ENCODE data around the gene CAGE1.

Gene CAGE1

DNA sequence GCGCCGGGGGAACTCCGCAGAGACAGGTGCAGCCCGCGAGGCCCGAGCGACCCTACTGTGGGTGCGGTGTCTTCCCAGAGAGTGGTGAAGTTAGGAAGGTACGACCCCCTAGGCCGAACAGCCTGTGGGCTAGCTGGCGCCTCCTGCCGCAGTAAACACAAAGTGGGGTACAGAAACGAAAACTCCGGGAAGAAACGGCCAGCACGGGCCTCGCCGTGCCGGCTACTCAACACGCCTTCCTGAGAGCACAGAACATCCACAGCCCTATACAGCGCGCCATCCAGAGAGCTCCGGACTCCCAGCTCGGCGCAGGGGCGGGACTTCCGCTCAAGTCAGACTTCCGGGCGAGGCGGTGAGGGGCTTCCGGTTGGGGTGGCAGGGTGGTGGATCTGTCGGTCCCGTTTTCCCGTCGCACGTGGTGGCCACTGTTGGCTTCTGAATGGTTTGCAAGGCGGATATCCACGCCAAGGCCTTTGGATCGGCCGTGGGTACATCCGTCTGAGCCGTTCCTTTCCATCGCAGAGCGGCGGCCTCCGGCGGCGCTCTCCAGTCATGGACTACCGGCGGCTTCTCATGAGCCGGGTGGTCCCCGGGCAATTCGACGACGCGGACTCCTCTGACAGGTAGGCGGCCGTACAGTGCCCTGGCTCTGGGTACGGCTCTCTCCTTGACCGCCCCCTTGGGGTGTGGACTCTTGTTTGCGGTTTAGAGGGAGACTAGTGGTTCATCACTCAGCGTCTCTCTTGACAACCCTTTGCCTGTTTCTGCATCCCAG, at the start of gene CAGE1, which contains the start of gene RIOK1:
CAGE1 (minus strand) TSS at position 292 of the 775 bp plus-strand sequence. CDS start 2,569 bp downstream, outside the sequence.
RIOK1 (plus strand) TSS at position 358 of the 775 bp plus-strand sequence; CDS start at position 553, 195 bp downstream.
- H3K36me3 ChIP-seq: peaks cover 16% of the 10 kb centered on the region
- H3K4me1 ChIP-seq: peaks cover 33% of the 10 kb centered on the region
- no peaks in the 10 kb centered on the region for H3K27me3 ChIP-seq
- no peak for TF ChIP-seq Cebpa-rat (IDR thresholded peaks at IDR 0.05)
- H3K9ac ChIP-seq: peak within 1 kb of the TSS; percentile 79
- peak within 1 kb of the TSS; percentile 82 for H3K27ac ChIP-seq
- peaks cover 32% of the 10 kb centered on the region for H4K20me1 ChIP-seq
- H3K9me3 ChIP-seq: no peaks in the 10 kb centered on the region
- peak within 1 kb of the TSS; percentile 87 for H3K4me2 ChIP-seq
- H3K4me3 ChIP-seq: peak within 1 kb of the TSS; percentile 77

GRCh38 chr6:7439228-7439627, 49.7 kb upstream of the CAGE1 start:
- no peak for TF ChIP-seq Cebpa-rat (IDR thresholded peaks at IDR 0.05)
- Histone ChIP-seq H3K4me1 (peaks cover 32% of the 10 kb centered on the region), H4K20me1 (no peaks in the 10 kb centered on the region), H3K4me3 (no peak overlapping the region), H3K9ac (no peak overlapping the region), H3K4me2 (peak overlapping the region; percentile 72), H3K27me3 (no peaks in the 10 kb centered on the region), H3K27ac (peak overlapping the region; percentile 61), H3K36me3 (no peaks in the 10 kb centered on the region), H3K9me3 (peaks cover 28% of the 10 kb centered on the region)

DNA sequence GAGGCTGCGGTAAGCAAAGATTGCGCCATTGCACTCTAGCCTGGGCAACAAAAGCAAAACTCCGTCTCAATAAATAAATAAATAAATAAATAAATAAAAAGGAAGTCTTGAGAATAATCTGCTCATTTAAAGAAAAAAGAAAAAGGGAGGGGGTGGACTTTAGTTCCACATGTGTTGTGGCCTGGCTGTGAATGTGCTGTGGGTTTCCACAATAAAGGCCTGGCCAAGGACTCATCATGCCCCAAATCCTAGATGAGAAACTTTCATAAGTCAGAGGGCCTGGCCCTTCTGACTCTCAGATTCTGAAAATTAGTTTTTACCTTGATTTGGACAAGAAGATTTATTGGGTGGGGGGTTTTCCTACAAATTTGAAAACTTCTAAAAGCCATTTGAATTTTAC, 48.5 kb upstream of the CAGE1 start:
- no peak overlapping the region; the same call in 1 of the 2 replicates for H3K27ac ChIP-seq
- H3K4me3 ChIP-seq: no peak overlapping the region
- H3K27me3 ChIP-seq: no peaks in the 10 kb centered on the region
- TF ChIP-seq Cebpa-rat (IDR thresholded peaks at IDR 0.05): no peak
- peak overlapping the region; percentile 72 for H3K4me2 ChIP-seq
- no peak overlapping the region for H3K9ac ChIP-seq
- H3K9me3 ChIP-seq: peaks cover 28% of the 10 kb centered on the region
- H3K4me1 ChIP-seq: peaks cover 32% of the 10 kb centered on the region
- H3K36me3 ChIP-seq: no peaks in the 10 kb centered on the region
- no peaks in the 10 kb centered on the region for H4K20me1 ChIP-seq

DNA sequence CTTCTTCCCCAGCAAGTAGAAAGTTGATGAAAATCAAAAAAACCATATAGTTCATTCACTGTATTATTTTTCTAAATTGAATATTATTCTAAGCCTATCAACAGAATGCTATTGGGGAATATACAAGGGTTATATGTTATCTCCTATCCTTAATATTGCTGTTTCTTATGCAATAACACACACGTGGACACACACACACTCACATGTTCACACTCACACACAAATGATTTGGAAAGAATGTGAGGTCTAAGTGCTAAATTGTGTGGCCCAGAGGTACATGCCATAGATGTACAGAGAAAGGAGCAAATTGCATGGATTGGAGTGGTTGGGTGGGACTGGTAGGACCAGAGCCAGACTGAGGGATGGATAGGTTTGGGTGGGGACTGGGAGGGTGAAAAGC, 45.1 kb upstream of the CAGE1 start:
- H3K36me3 ChIP-seq: no peaks in the 10 kb centered on the region
- no peak overlapping the region for H3K4me2 ChIP-seq
- H3K9ac ChIP-seq: no peak overlapping the region
- TF ChIP-seq Cebpa-rat (IDR thresholded peaks at IDR 0.05): no peak
- H3K27ac ChIP-seq: no peak overlapping the region
- no peaks in the 10 kb centered on the region for H3K27me3 ChIP-seq
- peaks cover 16% of the 10 kb centered on the region; the same call in 1 of the 2 replicates for H3K9me3 ChIP-seq
- no peaks in the 10 kb centered on the region for H4K20me1 ChIP-seq
- H3K4me1 ChIP-seq: peaks cover 18% of the 10 kb centered on the region
- no peak overlapping the region for H3K4me3 ChIP-seq

- no peak overlapping the region for H3K9ac ChIP-seq
- no peaks in the 10 kb centered on the region for H4K20me1 ChIP-seq
- H3K27me3 ChIP-seq: no peaks in the 10 kb centered on the region
- no peak for TF ChIP-seq Cebpa-rat (IDR thresholded peaks at IDR 0.05)
- no peak overlapping the region for H3K27ac ChIP-seq
- peaks cover 3% of the 10 kb centered on the region for H3K4me1 ChIP-seq
- no peaks in the 10 kb centered on the region for H3K36me3 ChIP-seq
- H3K4me3 ChIP-seq: no peak overlapping the region
- H3K4me2 ChIP-seq: no peak overlapping the region
- H3K9me3 ChIP-seq: peaks cover 16% of the 10 kb centered on the region; the same call in 1 of the 2 replicates
Measured at GRCh38 chr6:7433121-7433617, 43.6 kb upstream of the CAGE1 start.

- Histone ChIP-seq H3K27ac (no peak overlapping the region), H3K4me3 (no peak overlapping the region), H3K4me1 (no peaks in the 10 kb centered on the region), H3K4me2 (no peak overlapping the region), H3K9ac (no peak overlapping the region), H4K20me1 (no peaks in the 10 kb centered on the region), H3K36me3 (no peaks in the 10 kb centered on the region), H3K27me3 (no peaks in the 10 kb centered on the region), H3K9me3 (peaks cover 16% of the 10 kb centered on the region; the same call in 1 of the 2 replicates)
- no peak for TF ChIP-seq Cebpa-rat (IDR thresholded peaks at IDR 0.05)
Measured at GRCh38 chr6:7432391-7433120, 43.0 kb upstream of the CAGE1 start.

- H4K20me1 ChIP-seq: no peaks in the 10 kb centered on the region
- no peaks in the 10 kb centered on the region for H3K36me3 ChIP-seq
- H3K27me3 ChIP-seq: no peaks in the 10 kb centered on the region
- H3K4me2 ChIP-seq: no peak overlapping the region
- no peak for TF ChIP-seq Cebpa-rat (IDR thresholded peaks at IDR 0.05)
- no peak overlapping the region for H3K27ac ChIP-seq
- no peaks in the 10 kb centered on the region for H3K4me1 ChIP-seq
- H3K9ac ChIP-seq: no peak overlapping the region
- peaks cover 16% of the 10 kb centered on the region; the same call in 1 of the 2 replicates for H3K9me3 ChIP-seq
- H3K4me3 ChIP-seq: no peak overlapping the region
Measured at GRCh38 chr6:7431674-7432390, 42.3 kb upstream of the CAGE1 start.

- Histone ChIP-seq H3K4me3 (no peak overlapping the region), H4K20me1 (no peaks in the 10 kb centered on the region), H3K27me3 (no peaks in the 10 kb centered on the region), H3K36me3 (no peaks in the 10 kb centered on the region), H3K27ac (no peak overlapping the region), H3K9ac (no peak overlapping the region), H3K9me3 (peaks cover 15% of the 10 kb centered on the region; the same call in 1 of the 2 replicates), H3K4me1 (no peaks in the 10 kb centered on the region), H3K4me2 (no peak overlapping the region)
- no peak for TF ChIP-seq Cebpa-rat (IDR thresholded peaks at IDR 0.05)
Measured at GRCh38 chr6:7431313-7431673, 41.8 kb upstream of the CAGE1 start.

DNA sequence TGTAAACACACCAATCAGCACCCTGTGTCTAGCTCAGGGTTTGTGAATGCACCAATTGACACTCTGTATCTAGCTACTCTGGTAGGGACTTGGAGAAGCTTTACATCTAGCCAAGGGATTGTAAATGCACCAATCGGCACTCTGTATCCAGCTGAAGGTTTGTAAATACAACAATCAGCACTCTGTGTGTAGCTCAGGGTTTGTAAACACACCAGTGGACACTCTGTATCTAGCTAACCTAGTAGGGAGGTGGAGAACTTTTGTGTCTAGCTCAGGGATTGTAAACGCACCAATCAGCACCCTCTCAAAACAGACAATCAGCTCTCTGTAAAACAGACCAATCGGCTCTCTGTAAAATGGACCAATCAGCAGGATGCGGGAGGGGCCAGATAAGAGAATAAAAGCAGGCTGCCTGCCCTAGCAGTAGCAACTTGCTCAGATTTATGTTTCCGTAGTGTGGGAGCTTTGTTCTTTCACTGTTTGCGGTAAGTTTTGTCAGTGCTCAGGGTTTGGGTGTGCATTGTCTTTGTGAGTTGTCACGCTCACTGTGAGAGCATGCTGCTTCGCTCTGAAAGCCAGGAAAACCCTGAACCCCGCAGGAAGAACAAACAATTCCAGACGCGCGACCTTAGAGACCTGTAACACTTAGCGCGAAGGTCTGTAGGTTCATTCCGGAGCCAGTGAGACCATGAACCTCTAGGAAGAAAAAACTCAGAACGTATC, 37.1 kb upstream of the CAGE1 start:
- no peaks in the 10 kb centered on the region for H3K4me1 ChIP-seq
- no peaks in the 10 kb centered on the region; the same call in 1 of the 2 replicates for H3K36me3 ChIP-seq
- H3K4me2 ChIP-seq: no peak overlapping the region
- H3K27ac ChIP-seq: no peak overlapping the region
- TF ChIP-seq Cebpa-rat (IDR thresholded peaks at IDR 0.05): no peak
- H4K20me1 ChIP-seq: no peaks in the 10 kb centered on the region
- no peak overlapping the region for H3K4me3 ChIP-seq
- no peaks in the 10 kb centered on the region for H3K27me3 ChIP-seq
- H3K9ac ChIP-seq: no peak overlapping the region
- peaks cover 14% of the 10 kb centered on the region for H3K9me3 ChIP-seq
